HG03342 (cell line): Measurements from ENCODE around the gene FZR1.
"Not testable (repeated sequence)": the region's sequence is repeated elsewhere in the genome, so short reads cannot be mapped to it uniquely, and the experiment has no call there.

Experiments
- ATAC-seq: cut with Tn5 transposase; IDR thresholded peaks from one replicate; pipeline ENCODE4 v1.9.1; 2021; ENCODE audit warnings: mild to moderate bottlenecking, moderate library complexity; ENCODE audit not compliant: unreplicated experiment

FZR1 gene

DNA sequence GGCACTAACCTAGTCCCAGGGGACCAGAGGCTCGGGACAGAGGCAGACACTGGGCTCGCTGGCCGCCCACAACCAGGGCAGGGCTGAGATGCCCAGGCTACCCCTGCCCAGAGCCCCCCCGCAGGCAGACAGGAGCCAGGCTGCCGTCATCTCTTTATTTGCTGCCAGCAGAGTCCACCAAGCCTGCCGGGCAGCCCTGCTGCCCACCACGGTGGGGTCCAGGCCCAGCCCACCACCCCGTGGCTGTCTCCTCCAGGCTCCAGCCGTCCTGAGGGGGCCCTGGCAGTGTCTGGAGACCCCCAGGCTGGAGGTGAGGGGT is 37.9 kb downstream of the FZR1 start:
- no peak for ATAC-seq

DNA sequence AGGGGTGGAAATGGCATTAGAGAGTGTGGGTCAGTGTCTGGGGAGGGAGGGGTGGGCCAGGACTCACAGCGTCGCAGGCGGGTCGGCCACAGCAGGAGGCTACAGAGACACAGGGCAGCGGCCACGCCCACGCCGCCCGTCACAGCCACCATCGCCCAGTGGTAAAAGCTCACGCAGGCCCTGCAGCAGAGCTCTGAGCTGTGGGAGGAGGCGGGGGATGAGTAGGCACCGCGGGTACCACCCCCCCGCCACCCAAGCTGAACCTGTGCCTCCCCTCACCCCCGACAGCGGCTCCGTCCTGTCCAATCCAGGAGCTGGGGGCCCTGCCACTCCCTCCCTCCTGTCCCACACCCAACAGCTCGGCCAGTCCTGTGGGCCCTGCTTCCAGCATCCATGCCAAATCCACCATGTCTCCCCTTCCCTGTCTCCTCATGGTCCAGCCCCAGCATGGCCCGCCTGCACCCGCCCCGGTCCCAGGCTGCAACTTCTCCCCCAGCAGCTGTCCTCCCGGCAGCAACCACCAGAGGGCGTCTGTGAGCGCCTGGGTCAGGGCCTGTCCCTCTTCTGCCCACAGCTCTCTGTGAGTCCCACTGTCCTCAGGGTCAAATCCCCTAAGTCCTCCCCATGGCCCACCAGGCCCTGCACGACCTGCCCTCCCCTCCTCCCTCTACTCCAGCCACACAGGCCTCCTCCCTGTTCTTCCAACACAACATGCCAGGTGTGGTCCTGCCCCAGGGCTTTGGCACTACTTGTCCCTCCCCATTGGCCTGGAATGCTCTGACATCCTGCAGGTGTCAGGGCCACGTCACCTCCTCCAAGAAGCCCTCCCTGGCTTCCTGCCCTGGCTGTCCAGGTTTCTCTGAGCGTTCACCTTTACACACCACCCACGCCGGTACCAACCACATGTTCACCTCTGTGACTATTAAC is 38.9 kb downstream of the FZR1 start:
- no peak for ATAC-seq

DNA sequence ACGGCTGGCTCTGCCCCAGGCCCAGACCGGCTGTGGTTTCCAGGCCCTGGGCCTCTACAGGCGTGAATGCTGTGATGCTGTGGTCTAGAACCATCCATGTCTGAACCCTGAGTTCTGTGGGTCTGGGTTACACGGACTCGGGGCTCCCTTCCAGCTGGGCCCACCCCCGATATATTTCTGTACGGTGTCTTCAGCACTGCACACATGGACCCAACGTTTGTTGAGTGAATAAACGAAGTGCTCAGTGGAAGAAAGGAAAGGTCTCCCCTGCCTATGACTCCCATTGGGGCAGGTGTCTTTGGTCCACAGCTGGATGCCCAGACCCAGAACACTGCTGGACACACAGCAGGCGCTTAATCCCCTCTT is 39.5 kb downstream of the FZR1 start:
- ATAC-seq: no peak

DNA sequence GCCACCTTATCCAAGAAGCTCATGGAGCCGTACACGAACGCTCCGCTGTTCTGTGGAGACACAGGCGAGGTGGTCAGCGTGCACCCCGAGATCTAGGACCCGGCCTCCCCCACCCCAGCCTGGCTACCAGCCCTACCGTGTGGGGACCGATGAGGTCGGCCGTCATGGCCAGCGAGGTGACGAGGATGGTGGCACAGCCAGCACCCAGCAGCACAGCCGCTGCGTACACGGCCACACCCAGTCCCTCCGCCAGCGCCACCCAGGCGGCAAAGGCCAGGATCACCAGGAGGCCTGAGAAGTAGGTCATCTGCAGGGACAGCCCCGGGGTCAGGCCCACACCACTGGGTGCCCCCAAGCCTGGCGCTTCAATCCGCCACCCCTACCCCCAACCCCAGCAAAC is 40.0 kb downstream of the FZR1 start:
- ATAC-seq: no peak

DNA sequence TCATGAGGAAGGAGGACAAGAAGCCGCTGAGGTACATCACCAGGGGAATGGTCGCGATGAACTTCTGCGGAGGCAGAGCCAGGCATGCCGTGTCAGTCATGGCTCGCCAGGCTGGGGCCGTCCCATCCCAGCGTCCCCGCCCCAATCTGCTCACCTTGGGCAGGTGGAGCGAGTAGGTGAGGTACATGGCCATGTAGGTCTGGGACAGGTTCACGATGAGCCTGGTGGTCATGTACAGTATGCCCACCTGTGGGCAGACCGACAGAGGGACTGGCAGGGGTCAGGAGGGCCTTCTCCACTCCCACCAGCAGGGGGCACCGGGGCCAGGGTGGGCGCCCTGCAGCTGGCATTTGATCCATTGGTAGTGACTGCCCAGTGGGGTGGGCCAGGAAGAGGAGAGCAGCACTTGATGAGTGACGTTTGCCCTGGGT is 41.2 kb downstream of the FZR1 start:
- no peak for ATAC-seq

DNA sequence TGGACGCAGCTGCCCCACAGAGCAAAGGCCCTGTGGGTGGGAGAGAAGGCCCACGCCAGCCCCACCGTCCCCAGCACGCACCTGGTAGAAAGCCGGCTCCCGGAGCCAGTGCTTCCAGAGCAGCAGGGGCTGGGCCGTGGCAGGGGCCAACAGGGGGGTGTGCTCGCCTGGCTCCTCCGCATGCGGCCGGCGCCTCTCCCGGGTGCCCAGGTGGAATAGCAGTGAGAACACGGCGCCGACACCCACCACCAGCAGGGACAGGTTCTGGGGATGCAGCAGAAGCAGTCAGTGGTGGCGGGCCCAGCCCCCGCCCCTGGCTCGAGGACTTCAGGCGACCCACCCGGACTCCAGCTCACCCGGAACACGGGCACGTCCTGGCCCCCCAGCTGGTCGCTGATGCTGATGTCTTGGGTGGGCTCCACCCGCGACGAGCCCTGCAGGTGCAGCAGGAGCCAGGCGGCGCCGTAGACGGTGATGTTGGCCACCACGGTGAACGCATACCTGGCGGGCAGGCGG is 41.7 kb downstream of the FZR1 start:
- ATAC-seq: no peak

DNA sequence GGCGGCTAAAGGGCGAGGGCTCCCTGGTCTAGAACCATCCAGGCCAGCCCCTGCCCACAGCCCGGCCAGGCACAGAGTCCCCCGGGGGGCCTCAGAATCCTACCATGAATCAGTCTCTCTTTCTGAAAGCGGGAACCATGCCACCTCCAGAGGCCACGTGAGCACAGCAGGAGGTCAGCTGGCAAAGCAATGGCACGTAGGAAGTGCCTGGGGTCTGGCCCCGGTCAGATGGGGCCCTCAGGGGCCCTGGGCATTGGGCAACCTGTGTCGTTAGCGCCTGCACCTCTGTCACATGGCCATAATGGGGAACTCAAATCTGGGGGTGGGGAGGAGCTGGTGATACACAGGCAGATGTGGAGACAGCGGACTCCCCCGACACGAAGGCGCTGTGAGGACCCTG is 42.5 kb downstream of the FZR1 start:
- ATAC-seq: no peak

DNA sequence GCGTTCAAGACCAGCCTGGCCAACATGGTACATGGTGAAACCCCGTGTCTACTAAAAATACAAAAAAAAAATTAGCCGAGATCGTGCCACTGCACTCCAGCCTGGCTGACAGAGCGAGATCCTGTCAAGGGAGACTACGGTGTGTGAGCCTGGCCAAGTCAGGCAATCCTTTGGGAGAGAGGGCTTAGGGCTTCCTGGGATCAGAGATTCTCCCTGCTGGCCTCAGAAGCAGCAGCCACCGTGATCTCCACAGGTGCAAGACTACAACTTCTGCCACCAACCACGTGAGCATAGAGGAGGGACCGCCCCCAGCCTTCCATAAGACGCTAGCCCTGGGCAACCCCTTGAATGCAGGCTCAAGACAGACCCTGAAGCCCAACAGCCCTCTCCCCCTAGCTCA is 43.7 kb downstream of the FZR1 start:
- no peak for ATAC-seq

DNA sequence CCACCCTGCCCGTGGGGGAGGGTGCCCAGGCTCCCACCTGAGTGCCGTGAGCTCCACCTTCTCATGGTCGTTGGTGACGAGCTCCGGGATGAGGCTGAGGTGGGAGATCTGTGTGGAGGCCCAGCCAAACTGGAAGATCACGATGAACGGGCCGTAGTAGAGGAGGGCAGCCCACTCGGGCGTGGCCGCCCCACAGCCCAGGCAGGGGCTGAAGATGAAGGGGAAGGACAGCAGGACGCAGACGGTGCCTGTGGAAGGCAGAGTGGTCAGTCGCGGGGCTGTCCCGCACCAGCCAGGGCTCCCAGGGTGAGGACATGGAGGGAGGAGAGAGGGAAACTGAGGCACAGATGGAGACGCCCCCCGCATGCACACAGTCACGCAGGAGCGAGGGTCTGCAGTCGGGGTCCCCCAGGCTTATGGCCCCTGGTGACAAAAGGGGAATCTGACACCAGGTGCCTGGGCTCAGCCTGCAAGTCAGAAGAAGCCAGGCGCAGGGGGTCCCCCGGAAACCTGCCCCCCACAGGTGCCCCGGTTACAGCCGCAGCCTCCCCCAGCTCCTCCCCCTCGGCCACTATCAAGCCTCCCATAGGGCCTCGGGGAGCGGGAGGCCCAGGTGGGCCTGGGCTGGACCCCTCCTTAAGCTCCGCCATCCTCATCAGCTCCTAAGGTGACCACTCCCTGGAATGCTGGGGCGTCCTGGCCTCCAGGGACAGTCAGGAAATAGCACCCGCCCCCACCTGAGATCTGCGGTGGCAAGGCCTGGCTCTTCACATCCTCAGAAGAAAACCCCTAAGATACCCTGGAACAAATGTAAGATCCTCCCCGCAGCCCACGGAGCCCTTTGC is 45.1 kb downstream of the FZR1 start:
- no peak for ATAC-seq

DNA sequence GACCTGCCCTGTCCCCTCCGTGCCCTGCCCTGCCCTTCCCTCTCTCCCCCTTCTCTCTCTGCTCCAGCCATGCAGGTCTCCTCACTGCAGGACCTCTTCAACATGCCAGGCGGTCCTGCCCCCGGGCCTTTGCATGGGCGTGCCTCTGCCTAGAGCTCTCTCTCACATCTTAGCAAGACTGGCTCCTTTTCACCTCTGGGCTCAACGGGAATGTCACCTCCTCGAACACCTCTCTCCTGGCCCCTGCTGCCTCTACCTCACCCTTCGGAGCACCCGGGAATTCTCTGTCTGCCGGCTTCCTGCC is 45.6 kb downstream of the FZR1 start:
- ATAC-seq: no peak

DNA sequence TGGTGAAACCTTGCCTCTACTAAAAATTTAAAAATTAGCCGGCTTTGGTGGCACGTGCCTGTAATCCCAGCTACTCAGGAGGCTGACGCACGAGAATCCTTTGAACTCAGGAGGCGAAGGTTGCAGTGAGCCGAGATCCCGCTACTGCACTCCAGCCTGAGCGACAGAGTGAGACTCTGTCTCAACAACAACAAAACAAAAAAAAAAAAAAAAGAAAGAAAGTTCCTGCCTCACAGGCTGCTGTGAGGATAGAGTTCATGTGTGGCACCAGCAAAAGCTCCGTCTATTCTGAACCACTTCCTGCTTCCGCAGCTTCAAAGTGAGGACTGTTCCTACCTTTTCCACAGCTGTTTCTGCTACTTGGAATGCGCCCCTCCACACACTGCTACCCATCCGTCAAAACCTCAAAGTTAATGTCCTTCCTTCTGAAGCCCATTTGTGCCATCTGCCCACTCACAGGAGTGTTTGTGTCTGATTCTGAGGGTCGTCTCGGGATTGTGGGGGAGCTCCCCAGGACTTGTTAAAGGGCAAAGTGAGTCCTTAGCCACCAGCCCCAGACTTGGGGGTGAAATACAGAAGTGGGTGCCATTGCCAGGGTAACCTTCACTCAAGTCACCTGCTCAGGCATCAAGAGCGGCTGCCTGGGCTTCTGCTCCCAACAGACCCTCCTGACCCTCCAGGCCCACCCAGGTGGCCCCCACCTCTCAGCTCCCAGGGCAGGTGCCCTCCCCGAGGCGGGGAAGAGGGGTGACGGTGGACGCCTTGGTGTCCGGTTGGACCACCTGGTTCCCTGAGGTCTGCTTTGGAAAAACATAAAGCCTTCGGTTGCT is 48.4 kb downstream of the FZR1 start:
- ATAC-seq: no peak

DNA sequence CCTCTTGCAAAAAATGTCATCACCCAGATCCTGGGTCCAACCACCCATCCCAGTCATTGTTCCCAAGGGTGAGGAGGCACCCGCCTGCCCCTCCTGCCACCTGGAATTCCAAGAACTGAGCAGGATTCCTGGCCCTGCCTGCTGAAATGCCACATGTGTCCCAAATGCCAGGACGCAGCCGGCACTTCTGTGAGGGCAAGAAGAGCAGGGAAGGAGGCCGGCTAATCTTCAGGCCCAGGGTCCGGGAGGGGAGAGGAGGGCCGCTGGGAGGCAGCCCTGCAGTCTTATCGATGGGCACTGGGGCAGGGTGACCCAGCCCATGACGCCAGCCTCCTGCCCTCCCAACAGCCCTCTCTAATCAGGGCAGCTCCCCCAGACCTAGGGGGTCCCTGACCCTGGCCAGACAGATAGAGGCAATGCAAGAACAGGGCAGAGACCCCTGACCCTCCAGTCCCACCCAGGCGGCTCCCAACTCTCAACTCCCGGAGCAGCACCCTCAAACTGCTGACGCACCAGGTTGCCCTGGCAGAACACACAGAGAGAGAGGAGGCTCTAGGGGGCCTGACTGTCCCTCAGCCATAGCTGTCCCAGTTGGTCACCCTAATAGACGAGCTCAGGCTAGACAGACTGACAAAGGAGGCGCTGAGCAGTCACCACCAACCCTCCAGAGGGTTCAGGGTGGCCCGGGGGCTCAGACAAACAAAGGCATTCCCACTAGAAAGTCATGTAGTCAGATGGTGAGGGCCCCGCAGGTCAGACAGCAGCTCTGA is 49.7 kb downstream of the FZR1 start:
- ATAC-seq: no peak

DNA sequence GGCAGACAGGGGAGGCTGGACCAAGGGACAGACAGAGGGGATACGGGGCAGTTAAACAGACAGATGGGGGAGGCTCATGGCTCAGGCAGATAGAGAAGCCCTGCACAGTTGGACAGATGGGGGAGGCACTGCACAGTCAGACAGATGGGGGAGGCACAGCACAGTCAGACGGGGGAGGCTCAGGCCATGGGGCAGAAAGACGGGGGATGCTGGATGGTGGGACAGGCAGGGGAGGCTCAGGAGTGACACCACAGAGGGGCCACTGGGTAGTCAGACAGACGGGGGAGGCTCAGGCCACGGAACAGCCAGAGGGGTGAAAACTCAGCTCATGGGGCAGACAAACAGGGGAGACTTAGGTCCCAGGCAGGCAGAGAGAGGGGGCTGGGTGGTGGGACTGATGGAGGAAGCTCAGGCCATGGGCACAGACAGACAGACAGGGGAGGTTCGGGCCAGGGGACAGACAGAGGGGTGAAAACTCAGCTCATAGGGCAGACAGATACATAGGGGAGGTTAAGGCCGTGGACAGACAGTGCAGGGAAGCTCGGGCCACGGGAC is 50.4 kb downstream of the FZR1 start:
- no peak for ATAC-seq

DNA sequence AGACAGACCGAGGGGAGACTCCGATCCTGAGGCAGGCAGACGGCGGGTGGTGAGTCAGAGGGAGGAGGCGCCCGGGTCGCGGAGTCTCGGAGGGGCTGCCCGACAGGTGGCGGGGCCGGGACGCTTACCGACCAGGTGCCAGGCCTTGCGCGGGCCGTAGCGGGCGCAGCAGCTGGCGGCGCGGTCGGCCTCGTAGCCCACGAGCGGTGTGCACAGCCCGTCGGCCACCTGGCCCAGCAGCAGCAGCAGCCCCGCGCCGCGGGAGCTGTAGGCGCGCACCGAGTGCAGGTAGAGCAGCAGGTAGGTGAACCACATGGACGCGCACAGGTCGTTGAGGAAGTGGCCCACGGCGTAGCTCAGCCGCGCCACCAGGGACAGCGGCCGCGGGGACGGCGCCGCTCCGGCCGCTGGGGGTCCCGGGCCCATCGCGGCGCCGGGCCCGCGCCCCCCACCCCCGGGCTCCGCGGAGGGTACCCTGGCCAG is 50.9 kb downstream of the FZR1 start:
- ATAC-seq: peak; percentile 26

DNA sequence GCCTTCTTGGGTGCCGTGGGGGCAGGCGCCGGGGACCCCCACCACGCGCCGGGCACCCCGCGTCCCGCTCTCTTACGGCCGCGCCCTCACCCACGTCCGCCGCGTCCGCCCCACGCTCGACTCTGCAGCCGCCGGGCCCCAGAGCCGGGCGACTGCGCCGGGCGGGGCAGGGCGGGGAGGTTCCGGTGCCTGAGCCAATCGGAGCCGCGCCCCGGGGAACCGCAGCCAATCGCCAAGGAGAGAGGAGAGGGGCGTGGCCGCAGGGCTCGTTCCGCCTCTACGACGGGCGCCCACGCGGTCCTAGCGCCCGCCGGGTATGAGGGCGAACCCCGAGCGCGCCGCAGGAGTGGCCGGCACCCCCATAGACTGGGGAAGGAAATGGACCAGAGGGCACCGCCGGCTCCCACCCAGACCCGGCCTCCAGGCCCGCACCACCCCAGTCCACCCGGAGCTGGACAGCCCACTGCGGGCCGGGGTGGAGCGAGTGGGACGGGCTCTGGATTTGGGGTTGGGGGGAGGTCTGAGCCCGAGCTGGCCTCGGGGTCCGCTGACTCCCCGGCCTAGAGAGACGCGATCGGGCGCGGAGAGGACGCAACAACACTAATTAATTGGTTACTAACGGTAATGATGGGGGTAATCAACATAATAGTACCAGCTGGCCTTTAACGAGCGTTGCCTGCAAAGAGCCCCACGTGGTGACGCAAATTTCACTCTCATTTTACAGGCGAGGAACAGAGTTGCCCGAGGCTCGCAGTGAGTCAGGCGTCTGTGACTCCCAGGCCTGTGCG is 51.5 kb downstream of the FZR1 start, which contains the start of gene MFSD12:
Gene MFSD12 (minus strand): TSS at position 126 of the 788 bp plus-strand sequence. CDS start 183 bp downstream, outside the sequence.
- ATAC-seq: peak; percentile 71

DNA sequence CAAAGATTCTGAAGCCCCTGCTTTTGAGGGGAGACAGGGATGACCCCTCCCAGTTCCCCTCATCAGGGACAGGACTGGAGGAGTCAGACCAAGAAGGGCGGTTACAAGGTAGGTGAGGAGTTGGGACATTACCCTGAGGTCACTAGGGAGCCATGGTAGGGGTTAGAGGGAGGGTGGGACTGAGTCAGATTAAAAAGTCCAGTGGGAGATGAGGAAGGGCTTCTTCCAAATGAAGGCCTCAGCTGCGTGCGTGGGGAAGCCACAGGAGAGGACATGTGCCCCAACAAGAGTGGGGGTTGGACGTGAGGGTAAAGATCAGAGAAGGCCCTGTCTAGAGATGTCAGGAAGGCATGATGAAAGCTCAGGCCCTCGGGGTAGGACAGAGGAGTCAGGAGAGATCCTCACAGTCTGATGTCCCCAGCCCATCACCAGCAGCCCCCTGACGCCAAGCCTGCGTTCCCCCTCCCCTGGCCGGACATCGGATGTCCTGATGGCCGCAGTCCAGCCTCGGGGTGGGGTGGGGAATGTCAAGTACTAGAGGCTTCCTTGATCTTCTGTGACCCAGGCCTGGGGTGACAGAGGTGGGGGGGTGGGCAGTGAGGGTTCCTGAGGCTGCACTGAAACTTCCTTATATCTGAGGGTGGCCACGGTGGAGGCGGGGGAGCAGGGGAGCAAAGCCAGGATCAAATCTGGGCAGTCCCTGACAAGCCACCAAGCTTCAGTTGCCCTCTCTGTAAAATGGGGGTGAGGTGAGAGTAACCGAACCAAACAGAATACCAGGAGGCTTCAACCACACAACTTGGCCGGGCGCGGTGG is 57.8 kb downstream of the FZR1 start:
- no peak for ATAC-seq

DNA sequence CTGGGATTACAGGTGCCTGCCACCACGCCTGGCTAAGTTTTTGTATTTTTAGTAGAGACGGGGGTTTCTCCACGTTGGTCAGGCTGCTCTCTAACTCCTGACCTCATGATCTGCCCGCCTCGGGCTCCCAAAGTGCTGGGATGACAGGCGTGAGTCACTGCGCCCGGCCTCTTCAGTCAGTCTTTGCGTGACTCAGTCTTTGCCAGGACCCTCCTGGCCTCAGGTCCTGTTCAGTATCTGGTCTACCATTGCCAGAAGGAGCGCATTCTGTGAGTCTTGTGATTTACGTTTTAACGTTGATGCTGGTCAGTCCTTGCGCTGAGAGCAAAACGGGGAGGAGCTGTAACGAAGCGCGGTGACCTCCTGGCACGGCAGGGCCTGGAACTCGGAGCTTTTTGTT is 59.0 kb downstream of the FZR1 start:
- no peak for ATAC-seq

DNA sequence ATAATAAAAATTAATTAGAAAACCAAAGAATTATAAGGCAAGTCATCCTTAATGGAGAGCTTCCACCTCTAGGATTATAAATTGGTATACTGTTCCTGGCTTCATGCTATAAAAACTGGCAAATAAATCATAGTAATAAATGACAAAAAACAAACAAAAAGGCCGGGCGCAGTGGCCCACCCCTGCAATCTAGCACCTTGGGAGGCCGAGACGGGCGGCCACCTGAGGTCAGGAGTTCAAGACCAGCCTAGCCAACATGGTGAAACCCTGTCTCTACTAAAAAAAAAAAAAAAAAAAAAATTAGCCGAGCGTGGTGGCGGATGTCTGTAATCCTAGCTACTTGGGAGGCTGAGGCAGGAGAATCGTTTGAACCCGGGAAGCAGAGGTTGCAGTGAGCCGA is 63.9 kb downstream of the FZR1 start:
- ATAC-seq: not testable (repeated sequence)
